NCI-H128 (cell line): ENCODE measurements around the gene ATP5PO.
"Not testable (repeated sequence)": the region's sequence is repeated elsewhere in the genome, so short reads cannot be mapped to it uniquely, and the experiment has no call there.

Source experiments
- DNase-seq: peaks from one replicate; lab custom pipeline; 2025; ENCODE audit not compliant: unreplicated experiment; lab: John Stamatoyannopoulos, UW

Gene ATP5PO

DNA sequence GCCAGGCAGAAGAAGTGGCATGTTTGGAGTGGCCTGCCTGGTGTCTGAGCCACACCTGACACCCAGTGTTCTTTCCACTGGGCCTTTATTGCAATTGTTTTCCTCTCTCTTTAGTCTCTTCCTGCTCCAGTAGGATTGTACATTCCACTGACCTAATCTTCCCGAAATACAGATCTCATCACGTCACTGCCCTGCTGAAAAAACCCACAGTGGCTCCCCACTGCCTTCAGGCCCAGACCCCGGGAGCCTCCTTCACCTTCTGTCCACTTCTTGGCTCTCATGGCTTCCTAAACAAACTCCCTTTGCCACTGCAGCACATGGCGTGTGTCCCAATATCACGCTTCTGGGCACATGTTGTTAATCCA is 25.3 kb upstream of the ATP5PO start:
- no peak for DNase-seq

DNA sequence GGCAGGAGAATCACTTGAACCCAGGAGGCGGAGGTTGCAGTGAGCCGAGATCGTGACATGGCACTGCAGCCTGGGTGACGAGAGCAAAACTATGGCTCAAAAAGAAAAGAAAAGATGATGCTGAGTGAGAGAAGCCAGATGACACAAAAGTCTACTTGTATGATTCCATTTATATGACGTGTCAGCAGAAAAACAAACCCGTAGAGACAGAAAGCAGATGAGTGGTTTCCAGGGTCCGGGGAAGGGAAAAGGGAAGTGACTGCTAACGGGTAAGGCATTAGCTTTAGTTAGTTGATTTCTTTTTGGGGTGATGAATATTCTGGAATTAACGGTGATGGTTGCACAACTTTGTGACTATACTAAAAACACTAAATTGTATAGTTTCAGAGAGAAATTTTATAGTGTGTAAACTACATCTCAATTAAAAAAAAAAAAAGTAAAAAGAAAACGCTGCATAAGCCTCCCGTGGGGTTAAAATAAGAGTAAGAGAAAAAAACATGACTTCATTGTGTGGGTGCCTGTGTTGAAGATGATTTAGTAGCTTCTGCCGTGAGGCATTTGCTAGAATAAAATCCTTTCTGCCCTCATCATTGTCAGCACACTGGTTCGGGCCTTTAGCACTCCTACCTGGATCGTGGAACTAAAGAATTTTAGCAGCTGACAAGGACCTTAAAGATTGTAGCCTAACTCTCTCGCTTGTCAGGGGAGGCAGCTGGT is 24.7 kb upstream of the ATP5PO start:
- DNase-seq = no peak

DNA sequence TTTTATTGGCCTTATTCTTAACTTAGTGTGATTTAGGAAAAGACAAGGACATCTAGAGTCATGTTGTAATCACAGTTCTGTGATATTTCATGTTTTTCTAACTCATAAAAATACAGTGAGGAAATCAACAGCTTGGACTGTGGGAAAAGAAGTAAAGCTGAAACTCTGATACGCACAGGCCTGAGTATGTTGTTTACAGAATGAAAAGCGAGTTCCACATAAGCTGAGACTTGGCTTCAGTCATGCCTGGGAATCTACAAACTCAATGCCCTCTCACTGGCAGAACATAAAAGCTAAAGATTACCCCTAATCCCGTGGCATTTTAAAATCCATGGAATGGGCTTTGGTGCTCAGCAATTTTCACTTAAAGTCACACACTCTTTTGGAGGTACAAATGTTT is 23.6 kb upstream of the ATP5PO start:
- DNase-seq = no peak

DNA sequence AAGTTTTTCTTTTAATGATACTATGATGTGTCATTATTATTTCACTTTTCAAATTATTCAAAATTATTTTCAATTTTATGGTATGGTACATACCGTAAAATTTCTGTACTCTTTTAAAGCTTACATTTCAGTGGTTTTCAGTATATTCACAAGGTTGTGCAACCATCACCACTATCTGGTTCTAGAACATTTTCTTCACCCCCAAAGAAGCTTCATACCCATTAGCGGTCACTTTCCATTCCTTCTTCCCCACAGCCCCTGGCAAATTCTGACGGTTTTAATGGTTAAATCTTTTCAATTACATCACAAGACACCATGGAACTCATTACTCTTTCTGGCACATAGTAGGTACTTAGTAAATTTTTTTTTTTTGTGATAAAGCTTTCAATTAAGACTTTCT is 22.8 kb upstream of the ATP5PO start:
- DNase-seq = no peak

DNA sequence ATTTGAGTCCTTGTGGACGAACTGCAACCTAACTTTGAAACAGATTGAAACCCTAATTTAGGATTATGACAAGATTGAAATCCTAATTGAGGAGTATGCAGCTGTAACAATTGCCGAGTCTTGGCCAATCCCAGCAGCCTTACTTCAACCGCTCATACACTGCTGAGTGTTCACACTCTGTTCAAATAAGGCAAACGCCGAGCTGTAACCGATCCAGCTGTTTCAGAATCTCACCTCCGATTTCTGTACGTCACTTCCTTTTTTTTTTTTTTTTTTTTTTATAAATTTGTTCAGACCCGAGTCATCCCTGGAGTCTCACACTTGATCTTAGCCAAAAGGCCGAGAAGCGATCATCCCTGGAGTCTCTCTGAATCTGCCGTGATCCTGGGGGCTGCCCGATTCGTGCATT is 22.3 kb upstream of the ATP5PO start:
- DNase-seq = no peak

DNA sequence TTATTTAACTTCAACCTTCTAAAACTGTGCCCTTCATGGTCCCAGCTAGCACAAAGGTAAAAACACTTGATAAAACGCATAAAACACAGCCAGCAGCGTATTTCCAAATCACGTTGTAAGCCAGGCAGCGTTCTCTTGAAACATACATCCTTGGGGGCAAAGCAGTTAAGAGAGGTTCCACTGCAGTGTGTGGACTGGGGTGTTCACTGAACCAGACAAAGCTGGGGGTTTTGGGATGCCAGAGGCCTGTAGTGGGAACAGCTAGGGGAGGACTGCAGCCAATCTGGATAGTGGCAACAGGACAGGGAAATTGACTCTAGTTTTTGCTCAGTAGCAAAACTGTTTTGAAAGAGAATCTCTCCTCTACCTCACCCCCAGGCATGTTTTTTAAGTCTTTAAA is 21.5 kb upstream of the ATP5PO start:
- no peak for DNase-seq

DNA sequence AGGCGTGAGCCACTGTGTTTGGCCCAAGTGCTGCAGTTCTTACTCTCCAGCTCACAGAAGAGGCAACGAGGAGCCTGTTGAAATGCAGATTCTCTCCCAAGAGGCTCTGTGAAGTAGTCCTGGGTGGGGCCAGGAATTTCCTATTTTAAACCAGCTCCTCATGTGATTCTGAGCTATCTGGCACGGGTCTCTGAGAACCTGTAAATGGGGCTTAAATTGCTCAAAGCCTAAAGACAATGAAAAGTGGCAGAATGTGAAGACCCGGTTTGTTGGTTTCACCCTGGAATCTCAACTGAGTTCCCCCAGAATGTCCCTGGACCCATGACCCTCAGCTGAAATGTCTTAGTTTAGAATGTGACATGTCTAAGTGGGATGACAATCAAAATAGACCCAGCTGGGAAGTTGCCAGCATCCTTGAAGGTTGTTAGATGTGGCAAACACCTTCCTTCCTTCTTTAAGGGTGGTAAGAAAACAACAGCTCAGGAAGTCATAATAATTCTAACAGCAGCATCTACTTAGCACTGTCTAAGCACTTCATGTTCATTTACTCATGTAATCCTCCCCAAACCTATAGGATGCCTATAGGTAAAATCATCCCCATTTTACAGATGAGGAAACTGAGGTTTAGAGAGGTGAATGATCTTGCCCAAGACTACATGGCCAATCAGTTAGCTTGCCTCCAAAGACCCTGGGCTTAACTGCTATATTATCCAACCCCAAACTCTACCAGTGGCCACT is 20.9 kb upstream of the ATP5PO start:
- DNase-seq = no peak

DNA sequence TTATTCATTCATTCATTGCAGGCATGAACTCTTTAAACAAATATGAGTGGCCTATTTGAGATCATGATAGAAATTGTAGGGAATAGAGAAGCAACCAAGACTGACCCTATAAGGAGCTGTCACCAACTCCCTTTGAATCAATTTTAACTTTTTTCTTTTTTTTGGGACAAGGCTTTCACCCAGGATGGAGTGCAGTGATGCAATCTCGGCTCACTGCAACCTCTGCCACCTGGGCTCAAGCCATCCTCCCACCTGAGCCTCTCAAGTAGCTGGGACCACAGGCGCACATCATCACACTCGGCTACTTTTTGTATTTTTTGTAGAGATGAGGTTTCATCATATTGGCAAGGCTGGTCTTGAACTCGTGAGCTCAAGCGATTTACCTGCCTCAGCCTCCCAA is 17.1 kb upstream of the ATP5PO start:
- no peak for DNase-seq

DNA sequence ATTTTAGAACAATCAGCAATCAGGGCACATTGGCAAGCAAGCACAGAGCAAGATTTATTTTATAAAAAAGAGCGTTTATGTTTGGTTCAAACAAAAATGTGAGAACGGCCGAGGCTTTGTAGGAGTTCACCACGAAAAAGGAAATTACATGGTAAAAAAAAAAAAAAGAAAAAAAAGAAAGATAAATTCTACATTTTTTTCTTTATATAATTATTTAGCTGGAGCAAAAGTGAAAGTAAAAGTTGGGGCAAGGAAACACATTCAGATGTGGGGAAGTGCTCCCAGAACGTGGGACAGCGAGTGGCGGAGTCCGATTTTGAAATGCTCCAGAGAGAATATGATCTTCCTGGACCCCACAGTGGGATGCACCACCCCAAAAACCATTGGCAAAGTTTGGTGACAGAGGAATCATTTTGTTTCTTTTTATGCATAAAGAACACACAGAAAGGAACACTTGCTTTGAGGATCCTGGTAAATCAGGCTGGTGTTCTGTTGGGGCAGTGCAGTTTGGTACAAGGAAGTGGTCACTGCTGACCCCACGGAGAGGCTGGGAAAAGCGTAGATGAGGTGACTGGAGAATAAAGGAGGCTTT is 16.3 kb upstream of the ATP5PO start:
- no peak for DNase-seq

DNA sequence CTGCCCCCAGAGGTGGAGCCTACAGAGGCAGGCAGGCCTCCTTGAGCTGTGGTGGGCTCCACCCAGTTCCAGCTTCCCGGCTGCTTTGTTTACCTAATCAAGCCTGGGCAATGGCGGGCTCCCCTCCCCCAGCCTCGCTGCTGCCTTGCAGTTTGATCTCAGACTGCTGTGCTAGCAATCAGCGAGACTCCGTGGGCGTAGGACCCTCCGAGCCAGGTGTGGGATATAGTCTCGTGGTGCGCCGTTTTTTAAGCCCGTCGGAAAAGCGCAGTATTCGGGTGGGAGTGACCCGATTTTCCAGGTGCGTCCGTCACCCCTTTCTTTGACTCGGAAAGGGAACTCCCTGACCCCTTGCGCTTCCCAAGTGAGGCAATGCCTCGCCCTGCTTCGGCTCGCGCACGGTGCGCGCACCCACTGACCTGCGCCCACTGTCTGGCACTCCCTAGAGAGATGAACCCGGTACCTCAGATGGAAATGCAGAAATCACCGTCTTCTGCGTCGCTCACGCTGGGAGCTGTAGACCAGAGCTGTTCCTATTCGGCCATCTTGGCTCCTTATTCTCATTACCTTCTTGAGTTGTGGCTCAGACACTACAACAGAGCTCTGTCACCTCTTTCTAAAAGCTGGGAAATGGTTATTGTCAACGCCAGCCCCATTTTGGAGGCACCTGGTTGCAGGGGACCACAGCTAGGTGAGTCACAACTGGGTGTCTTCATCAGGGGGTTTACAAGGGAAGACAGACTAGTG is 15.6 kb upstream of the ATP5PO start:
- not testable (repeated sequence) for DNase-seq

DNA sequence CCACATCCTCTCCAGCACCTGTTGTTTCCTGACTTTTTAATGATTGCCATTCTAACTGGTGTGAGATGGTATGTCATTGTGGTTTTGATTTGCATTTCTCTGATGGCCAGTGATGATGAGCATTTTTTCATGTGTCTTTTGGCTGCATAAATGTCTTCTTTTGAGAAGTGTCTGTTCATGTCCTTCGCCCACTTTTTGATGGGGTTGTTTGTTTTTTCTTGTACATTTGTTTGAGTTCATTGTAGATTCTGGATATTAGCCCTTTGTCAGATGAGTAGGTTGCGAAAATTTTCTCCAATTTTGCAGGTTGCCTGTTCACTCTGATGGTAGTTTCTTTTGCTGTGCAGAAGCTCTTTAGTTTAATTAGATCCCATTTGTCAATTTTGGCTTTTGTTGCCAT is 10.6 kb upstream of the ATP5PO start:
- DNase-seq = not testable (repeated sequence)

DNA sequence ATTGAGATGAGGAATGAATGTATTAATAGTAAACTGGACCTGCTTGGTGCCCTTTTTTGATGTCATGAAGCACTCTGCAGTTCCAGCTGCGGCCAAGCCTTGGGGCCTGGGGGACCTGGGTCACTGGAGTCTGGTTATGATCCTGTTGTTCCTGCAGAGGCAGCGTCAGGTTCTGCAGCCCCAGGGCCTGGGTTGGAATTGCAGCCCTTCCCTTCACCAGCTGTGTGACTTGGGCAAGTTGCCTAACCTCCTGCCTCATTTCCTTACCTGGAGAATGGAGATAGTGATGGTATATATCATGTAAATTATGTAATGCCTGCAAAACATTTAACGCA is 9.1 kb upstream of the ATP5PO start:
- DNase-seq = no peak

DNA sequence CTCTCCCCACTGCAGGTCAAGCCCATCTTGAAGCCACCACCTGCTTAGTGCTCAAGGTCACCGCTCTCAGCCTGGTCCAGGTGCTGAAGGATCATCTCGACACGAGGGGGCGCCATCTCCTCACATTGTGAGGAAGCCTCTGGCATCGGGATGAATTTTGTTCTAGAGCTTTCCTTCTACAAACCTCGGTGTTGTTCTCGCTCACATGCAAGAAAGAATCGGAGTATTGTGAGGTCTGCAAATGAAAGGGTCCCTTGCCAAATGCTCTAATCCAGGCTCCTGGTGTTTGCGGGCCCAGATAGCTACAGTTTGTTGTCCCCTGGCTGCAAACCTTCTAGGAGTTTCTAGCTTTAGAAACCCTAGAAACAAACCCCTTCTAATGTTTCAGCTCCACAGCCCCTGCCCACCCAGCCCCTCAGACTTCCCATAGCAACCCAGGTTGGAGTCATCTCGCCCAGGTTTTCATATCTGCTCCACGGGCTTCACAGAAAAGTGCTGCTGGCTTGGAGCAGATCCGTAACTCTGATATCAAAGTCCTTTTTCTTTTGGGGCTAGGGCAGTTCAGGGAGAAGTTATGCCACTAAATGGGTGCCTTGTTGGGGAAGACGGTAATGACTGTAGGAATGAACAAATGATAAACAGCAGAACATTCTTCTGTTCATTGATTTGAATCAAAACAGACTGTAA is 8.6 kb upstream of the ATP5PO start:
- peak; percentile 81 for DNase-seq

DNA sequence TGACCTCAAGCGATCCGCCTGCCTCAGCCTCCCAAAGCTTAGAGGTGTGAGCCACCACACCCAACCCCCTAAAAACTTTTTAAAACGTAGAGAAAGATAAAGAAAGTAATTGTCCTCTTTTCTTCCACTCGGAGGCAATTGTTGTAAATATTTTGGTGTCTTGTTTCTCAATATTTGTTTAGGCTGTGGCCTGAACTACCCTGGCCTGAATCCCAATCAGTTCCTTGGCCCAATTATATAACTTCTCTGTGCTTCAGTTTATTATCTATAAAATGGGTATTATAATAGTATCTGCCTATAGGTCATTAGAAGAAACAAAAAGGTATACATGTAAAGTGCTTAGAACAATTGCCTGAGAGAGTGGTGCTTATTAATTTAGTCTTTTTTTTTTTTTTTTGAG is 1.8 kb upstream of the ATP5PO start:
- no peak for DNase-seq

DNA sequence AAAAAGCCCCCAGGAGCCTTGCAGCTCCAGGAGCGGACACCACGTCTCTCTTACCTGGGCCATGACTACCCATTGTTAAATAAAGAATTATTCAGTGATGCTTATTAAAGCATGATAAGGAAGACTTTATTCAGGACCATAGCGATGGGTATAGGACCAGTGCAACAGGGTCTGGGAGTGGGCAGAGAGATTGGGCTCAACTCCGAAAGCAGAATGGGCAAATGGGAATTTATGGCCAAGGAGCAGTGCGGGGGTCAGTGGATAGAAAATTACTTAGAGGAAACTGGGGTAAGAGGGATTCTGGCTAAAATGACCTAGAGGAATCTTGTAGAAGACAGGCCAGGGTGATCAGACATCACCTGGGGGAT is 580 bp upstream of the ATP5PO start:
- no peak for DNase-seq

DNA sequence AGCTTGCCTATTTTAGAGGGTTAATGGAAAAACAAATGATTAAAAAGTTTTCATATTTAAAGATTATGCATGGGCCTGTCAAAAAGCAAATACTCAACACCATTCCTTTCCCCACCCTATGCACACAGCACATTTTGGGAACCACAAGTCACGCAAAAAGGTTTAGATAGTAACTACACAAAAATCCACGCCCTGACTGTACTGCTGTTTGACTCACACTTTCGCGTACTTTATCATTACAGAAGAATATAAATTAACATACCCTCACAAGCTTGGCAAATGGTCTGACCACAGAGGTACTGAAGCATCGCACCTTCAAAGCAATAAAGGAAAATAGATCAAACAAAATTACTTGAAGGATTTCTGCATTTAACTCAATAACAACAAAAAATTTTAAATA is 1.4 kb downstream of the ATP5PO start:
- DNase-seq = no peak

DNA sequence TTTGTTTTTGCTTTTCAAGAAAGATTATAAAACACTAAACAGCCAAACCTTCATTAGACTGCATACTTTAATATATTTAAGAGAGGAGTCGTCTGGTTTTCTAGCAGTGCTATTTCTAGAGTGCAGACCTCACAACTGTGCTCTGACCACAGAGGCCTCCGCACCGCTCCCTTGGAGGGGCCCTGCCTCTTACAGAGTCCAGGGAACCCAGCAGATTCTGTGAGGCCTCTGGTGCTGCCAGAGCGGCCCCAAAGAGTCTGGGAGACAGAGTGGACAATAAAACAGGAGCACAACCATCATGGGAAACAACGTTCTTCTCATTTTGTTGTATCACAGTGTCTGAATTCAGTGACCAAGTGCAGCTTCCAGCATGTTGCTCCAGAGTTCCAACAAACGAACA is 5.8 kb downstream of the ATP5PO start:
- no peak for DNase-seq

DNA sequence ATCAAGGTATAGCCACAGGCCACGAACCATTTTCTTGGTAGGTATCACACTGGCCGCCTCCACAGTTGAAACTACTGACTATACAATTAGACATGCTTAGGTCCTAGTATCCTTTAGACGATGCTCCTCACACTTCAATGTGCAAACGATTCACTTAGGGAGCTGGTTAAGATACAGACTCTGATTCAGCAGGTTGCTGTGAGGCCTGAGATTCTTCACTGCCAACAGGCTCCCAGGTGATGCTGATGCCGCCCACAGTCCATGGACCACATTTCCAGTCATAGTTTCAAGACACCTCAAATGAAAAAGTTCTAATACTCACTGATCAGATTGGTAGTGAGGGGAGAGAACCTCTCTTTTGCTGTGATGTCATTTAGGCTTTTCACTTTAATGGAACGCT is 6.8 kb downstream of the ATP5PO start:
- no peak for DNase-seq

DNA sequence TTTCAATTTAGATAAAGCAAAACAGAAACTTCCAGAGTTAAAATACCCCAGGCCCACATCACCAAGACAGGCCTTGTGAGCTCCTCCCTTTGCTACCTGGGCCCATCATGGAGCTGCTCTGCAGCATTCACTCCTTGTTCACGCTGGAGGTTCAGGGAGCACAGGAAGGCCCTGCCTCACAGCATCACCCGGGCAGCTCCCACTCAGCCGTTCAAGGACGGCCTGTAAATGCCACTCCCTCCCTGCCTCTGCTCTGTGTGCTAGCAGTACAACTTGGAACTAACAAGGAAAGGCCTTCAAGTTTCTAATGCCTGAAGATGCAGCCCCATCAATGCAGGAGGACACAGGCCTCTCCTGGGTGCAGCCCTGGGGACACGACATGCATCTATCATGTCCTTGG is 11.6 kb downstream of the ATP5PO start:
- DNase-seq = no peak

DNA sequence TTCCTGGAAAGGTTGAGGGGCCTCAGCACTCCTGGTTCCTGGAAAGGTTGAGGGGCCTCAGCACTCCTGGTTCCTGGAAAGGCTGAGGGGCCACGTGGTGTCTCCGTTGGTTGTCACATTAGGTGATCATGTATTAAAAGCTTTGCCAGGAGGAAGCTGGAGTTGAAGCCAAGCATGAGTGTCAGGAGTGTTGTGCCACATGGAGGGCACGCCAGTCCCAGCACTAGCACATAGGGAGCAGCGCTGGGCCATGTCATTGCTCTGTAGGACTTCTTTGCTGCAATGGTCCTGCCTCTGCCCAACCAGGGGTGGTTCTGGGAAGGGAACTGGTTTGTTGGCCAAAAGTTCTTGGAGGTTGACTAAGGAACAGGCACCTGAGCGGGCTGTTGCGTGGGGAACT is 13.3 kb downstream of the ATP5PO start:
- no peak for DNase-seq
